Heart left ventricle (tissue), 13 donors: Measurements from ENCODE around the gene MAP2K5.

Source experiments
- POLR2A ChIP-seq, 2 donors: fragments of 450-650 bp; IDR thresholded peaks; one replicate each; pipeline ENCODE4 v1.6.1; 2017; ENCODE audit warnings: antibody characterized with exemption in 2 of 2, mild to moderate bottlenecking in 2 of 2, moderate library complexity in 2 of 2
- TF ChIP-seq, protein P1 (sequence below), 12 donors: fragments of 200-600 bp; sonication (generic) in 4 of 12; IDR thresholded peaks; one replicate each; pipeline versions ENCODE4 v1.5.0 to v1.8.0; 2018 to 2022; ENCODE audit warnings: antibody characterized with exemption in 12 of 12, mild to moderate bottlenecking in 5 of 12
- donor health status: ischemic (EF 13 %, LVEDD 7.1; RV severe dilation, severe dysfunction).
- donor health status: DM: no; HTN: yes; CAD: no.
- donor health status: DM: no; HTN: no; CAD: no.
- donor health status: ischemic (EF 25% LVEDD 6.9; RV normal size, moderate dysfunction).
- donor health status: ischemic (EF 25% LVEDD 5.7; RV mildly dilated, moderate dysfunction).
- donor health status: ischemic (EF 35%, LVEDD 5.7; RV mildly dilated, moderate dysfunction).
- donor health status: nonischemic (EF 11% LVEDD 7.7; RV severe dilation, severe dysfunction).
- donor health status: DM: yes; HTN: yes; CAD: no.
- donor health status: PGD.
- donor health status: ischemic (EF 29% LVEDD 5.4; RV normal size, mild dysfunction).
- donor health status: nonischemic (EF 23%, LVEDD 6.1; RV moderate dilation, normal function).

DNA sequence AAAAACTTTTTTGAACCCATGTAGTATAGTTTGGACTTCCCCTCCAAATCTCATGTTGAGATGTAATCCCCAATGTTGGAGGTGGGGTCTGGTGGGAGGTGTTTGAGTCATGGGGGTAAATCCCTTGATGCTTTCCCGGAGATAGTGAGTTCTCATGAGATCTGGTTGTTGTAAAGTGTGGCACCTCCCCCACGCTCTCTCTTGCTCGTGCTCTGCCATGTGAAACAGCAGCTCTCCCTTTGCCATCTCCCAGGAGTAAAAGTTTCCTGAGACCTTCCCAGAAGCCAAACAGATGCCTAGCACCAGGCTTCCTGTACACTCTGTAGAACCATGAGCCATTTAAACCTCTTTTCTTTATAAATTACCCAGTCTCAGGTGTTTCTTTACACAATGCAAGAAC is 313.3 kb downstream of the MAP2K5 start:
- TF ChIP-seq POLR2A (IDR thresholded peaks at IDR 0.05), result no peak
- TF ChIP-seq, protein P1, sequence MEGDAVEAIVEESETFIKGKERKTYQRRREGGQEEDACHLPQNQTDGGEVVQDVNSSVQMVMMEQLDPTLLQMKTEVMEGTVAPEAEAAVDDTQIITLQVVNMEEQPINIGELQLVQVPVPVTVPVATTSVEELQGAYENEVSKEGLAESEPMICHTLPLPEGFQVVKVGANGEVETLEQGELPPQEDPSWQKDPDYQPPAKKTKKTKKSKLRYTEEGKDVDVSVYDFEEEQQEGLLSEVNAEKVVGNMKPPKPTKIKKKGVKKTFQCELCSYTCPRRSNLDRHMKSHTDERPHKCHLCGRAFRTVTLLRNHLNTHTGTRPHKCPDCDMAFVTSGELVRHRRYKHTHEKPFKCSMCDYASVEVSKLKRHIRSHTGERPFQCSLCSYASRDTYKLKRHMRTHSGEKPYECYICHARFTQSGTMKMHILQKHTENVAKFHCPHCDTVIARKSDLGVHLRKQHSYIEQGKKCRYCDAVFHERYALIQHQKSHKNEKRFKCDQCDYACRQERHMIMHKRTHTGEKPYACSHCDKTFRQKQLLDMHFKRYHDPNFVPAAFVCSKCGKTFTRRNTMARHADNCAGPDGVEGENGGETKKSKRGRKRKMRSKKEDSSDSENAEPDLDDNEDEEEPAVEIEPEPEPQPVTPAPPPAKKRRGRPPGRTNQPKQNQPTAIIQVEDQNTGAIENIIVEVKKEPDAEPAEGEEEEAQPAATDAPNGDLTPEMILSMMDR (IDR thresholded peaks at IDR 0.05), result no peak
